Osteoblast (primary cell): ENCODE measurements around the gene SCMH1. TPM values are rescaled to one million over a fixed set of nuclear protein-coding genes. Genes with fewer than 3 reads are reported as not detected.
"Not testable (repeated sequence)": the region's sequence is repeated elsewhere in the genome, so short reads cannot be mapped to it uniquely, and the experiment has no call there.

Experiments
- DNase-seq: peaks from one replicate; pipeline ENCODE4 v3.0.0; 2011; ENCODE audit warnings: low spot score, mixed read lengths; ENCODE audit not compliant: insufficient read length; ENCODE audit errors: missing footprints
- H2AFZ ChIP-seq: 2 replicates; pipeline ENCODE4 v1.6.0; 2011; ENCODE audit warnings: mild to moderate bottlenecking, low read length
- H3K27ac ChIP-seq: 2 replicates; pipeline ENCODE4 v1.5.1; 2011; ENCODE audit warnings: mild to moderate bottlenecking, low read depth, low read length, moderate library complexity
- H3K27me3 ChIP-seq: 2 replicates; pipeline ENCODE4 v1.6.0; 2012; ENCODE audit warnings: mild to moderate bottlenecking, control low read depth, inconsistent platforms, low read length, moderate library complexity; ENCODE audit not compliant: insufficient read depth
- H3K36me3 ChIP-seq: 2 replicates; pipeline ENCODE4 v1.5.1; 2011; ENCODE audit warnings: mild to moderate bottlenecking, low read length, control low read depth, moderate library complexity; ENCODE audit not compliant: insufficient read depth
- H3K4me1 ChIP-seq: 2 replicates; pipeline ENCODE4 v1.5.1; 2011; ENCODE audit warnings: mild to moderate bottlenecking, low read length, control low read depth, moderate library complexity; ENCODE audit not compliant: insufficient read depth
- H3K4me2 ChIP-seq: 2 replicates; pipeline ENCODE4 v1.6.0; 2011; ENCODE audit warnings: mild to moderate bottlenecking, low read length; ENCODE audit not compliant: insufficient read depth
- H3K4me3 ChIP-seq: fragments of 200-600 bp; sonication (generic); 3 replicates; pipeline ENCODE4 v1.5.1; 2012; ENCODE audit warnings: mild to moderate bottlenecking, low read length, inconsistent platforms; ENCODE audit not compliant: insufficient read depth
- H3K79me2 ChIP-seq: 2 replicates; pipeline ENCODE4 v1.6.0; 2012; ENCODE audit warnings: mild to moderate bottlenecking, low read length, control low read depth, inconsistent platforms; ENCODE audit not compliant: insufficient read depth
- H3K9me3 ChIP-seq: 2 replicates; pipeline ENCODE4 v1.5.1; 2011; ENCODE audit warnings: low read depth, low read length, control low read depth
- H4K20me1 ChIP-seq: 2 replicates; pipeline ENCODE4 v1.6.0; 2012; ENCODE audit warnings: mild to moderate bottlenecking, low read length, control low read depth; ENCODE audit not compliant: insufficient read depth
- CTCF ChIP-seq: IDR thresholded peaks from 2 replicates; pipeline ENCODE4 v1.5.1; 2011; ENCODE audit warnings: mild to moderate bottlenecking, low read depth, low read length, moderate library complexity; ENCODE audit errors: extremely low read depth
- total RNA-seq: library from RNA; depleted of rRNA; stranded (reverse); fragments of >200 nt; gene quantifications from 2 replicates; pipeline ENCODE4 v1.2.3, GENCODE V29; 2012

The SCMH1 gene
- total RNA-seq, 1 donor: 33.7 TPM

- H3K79me2 ChIP-seq: no peaks in the 10 kb centered on the region
- H3K27ac ChIP-seq: no peak overlapping the region
- H3K9me3 ChIP-seq: no peaks in the 10 kb centered on the region
- TF ChIP-seq CTCF: no peak
- peaks cover under 1% of the 10 kb centered on the region for H3K36me3 ChIP-seq
- no peaks in the 10 kb centered on the region for H3K4me1 ChIP-seq
- DNase-seq: no peak
- H3K27me3 ChIP-seq: no peaks in the 10 kb centered on the region
- H2AFZ ChIP-seq: no peak overlapping the region
- no peak overlapping the region for H3K4me3 ChIP-seq
- no peak overlapping the region for H3K4me2 ChIP-seq
- H4K20me1 ChIP-seq: no peaks in the 10 kb centered on the region
Measured at GRCh38 chr1:41135196-41135947, 106.7 kb downstream of the SCMH1 start.

- H3K4me2 ChIP-seq, H3K36me3 ChIP-seq, H3K27me3 ChIP-seq, H3K4me3 ChIP-seq, H3K4me1 ChIP-seq, H3K9me3 ChIP-seq, H3K79me2 ChIP-seq, H4K20me1 ChIP-seq, H2AFZ ChIP-seq, H3K27ac ChIP-seq, DNase-seq: not testable (repeated sequence)
Measured at GRCh38 chr1:41134325-41134724, 107.8 kb downstream of the SCMH1 start.

- peak; percentile 92 for DNase-seq
- TF ChIP-seq CTCF: peak; percentile 64
- no peak overlapping the region for H3K27ac ChIP-seq
Measured at GRCh38 chr1:41122851-41123518, 119.1 kb downstream of the SCMH1 start.

GRCh38 chr1:41122148-41122547, 120.0 kb downstream of the SCMH1 start:
- Histone ChIP-seq H3K27me3 (no peaks in the 10 kb centered on the region), H3K79me2 (no peaks in the 10 kb centered on the region), H2AFZ (no peak overlapping the region), H3K4me1 (peaks cover 9% of the 10 kb centered on the region), H3K4me2 (no peak overlapping the region), H3K4me3 (no peak overlapping the region), H3K27ac (no peak overlapping the region), H4K20me1 (no peaks in the 10 kb centered on the region), H3K36me3 (no peaks in the 10 kb centered on the region), H3K9me3 (no peaks in the 10 kb centered on the region)
- no peak for DNase-seq
- no peak for TF ChIP-seq CTCF

More at GRCh38 chr1:41122851-41123518, 119.1 kb downstream of the SCMH1 start:
- no peaks in the 10 kb centered on the region for H3K36me3 ChIP-seq
- H3K27me3 ChIP-seq: no peaks in the 10 kb centered on the region
- no peaks in the 10 kb centered on the region for H4K20me1 ChIP-seq
- no peak overlapping the region for H3K4me3 ChIP-seq
- H2AFZ ChIP-seq: no peak overlapping the region
- no peaks in the 10 kb centered on the region for H3K79me2 ChIP-seq
- H3K4me1 ChIP-seq: peaks cover 9% of the 10 kb centered on the region
- H3K4me2 ChIP-seq: no peak overlapping the region
- H3K9me3 ChIP-seq: no peaks in the 10 kb centered on the region
